HG02623 (cell line): ENCODE data around the gene ELAVL4.
"Not testable (repeated sequence)": the region's sequence is repeated elsewhere in the genome, so short reads cannot be mapped to it uniquely, and the experiment has no call there.

Experiments
- ATAC-seq: cut with Tn5 transposase; IDR thresholded peaks from one replicate; pipeline ENCODE4 v1.9.1; 2021; ENCODE audit warnings: moderate library complexity; ENCODE audit not compliant: unreplicated experiment

The ELAVL4 gene

GRCh38 chr1:50123071-50123470 is 14.4 kb downstream of the ELAVL4 start:
- no peak for ATAC-seq

GRCh38 chr1:50126927-50127715 is 18.4 kb downstream of the ELAVL4 start:
- ATAC-seq: no peak

GRCh38 chr1:50129201-50129600 is 20.5 kb downstream of the ELAVL4 start:
- ATAC-seq: no peak

- ATAC-seq: no peak
Measured at GRCh38 chr1:50132347-50132894, 23.7 kb downstream of the ELAVL4 start.

- ATAC-seq: no peak
Measured at GRCh38 chr1:50135716-50136115, 27.0 kb downstream of the ELAVL4 start.

GRCh38 chr1:50139339-50140181 is 30.8 kb downstream of the ELAVL4 start:
- no peak for ATAC-seq

- ATAC-seq: no peak
Measured at GRCh38 chr1:50140182-50140447, 31.4 kb downstream of the ELAVL4 start.

- ATAC-seq: no peak
Measured at GRCh38 chr1:50147191-50147850, 38.6 kb downstream of the ELAVL4 start.

DNA sequence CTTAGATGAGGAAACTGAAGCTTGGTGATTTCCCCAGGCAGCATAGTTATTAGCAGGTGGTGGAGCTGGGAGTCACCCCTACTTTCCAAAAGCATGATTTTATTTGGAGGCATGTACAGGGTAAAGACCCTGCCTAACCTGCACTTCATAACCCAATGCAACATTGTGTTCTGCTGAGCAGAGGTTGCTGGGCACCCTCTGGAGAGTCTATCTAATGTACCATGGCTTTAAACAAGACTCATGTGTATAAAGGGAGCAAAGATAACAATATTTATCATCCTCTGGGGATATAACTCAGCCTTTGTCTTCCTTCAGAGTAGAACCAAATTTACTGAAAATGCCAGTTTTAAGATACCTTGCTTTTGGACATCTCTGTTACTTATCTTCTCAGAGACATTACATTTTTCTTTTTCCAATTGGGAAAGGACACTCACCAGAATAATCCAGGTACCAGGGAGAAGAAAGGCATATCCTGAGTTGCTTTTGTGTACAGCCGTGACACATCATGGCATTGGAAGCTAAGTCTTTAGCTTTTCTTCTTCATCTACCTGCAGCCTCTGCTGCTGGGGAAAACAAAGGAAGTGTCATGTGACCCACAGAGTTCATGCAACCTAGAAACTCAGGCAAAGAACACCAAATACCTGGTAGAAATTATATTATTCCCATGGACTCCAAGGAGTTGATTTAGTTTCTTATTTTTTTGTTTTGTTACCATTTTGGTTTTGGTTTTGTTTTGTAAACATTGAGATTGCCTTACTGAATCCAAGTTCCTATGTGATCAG is 39.6 kb downstream of the ELAVL4 start:
- no peak for ATAC-seq

- ATAC-seq: no peak
Measured at GRCh38 chr1:50152236-50152635, 43.5 kb downstream of the ELAVL4 start.

GRCh38 chr1:50155541-50155940 is 46.8 kb downstream of the ELAVL4 start:
- no peak for ATAC-seq

DNA sequence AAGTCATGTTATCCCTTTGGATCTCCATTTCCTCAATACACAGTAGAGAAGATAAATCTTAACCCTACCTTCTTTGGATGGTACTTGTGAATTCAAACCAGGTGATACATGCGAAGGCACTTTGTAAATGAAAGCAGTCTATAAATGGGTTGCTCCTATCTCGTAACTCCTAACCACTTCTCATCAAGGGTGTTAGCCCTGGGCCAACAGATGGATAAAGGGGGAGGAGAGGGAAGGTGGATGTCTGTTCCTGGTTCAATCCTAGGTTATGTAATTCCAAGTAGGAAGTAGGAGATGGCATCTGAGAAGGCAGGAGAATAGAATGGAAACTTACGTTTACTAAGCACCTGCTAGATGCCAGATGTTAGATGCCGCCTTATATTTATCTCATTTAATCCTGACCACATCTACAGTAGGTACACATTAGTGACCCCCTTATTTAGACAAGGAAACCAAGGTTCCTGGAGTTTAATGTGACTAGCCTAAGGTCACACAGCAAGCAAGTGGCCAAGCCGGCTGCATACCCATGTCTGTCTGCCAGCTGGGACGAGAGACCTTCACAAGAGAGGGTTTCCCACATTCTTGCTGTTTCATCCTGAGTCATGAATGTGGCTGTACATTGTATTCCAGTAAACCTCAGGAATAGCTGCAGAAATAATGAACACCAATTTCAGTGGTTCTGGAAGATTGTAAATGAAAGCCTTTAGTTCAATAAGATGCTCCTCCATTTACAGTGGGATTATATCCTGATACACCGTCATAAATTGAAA is 47.7 kb downstream of the ELAVL4 start:
- ATAC-seq: no peak

- ATAC-seq: no peak
Measured at GRCh38 chr1:50157306-50157941, 48.7 kb downstream of the ELAVL4 start.

DNA sequence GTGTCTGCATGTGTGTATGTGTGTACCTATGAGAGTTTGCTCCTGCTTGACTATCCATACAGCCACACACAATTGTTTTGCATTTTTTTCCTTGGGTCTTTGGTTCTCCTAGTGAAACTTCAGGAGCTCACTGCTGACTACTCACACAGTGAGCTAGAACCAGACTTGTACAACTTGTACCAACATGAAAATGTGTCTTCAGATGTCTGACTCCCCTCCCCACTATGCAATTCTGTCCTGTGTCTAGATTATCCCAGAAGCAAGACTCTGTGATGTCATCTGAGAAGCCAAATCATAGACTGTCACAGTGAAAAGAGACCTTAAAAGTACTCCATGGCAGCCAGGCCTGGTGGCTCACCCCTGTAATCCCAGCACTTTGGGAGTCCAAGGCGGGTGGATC is 49.7 kb downstream of the ELAVL4 start:
- no peak for ATAC-seq

- no peak for ATAC-seq
Measured at GRCh38 chr1:50163680-50164079, 55.0 kb downstream of the ELAVL4 start.

DNA sequence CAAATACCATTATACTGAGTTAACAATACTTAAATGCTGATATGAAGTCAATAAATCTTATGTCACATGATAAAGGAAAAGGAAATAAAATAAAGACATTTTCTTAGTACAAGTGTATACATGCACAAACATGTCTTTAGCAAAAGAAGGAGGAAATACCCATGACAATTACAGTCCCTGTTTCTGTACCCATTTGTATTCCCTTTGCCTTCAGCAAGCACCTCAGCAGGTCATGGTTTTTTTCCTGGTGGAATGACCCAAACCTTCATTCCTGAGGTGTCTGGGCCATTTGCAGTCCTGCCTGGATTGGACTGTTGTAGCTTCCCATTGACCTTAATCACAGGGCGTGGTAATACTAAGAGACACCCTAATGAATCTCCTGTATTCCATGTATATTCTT is 57.6 kb downstream of the ELAVL4 start:
- ATAC-seq: not testable (repeated sequence)

- no peak for ATAC-seq
Measured at GRCh38 chr1:50172299-50172698, 63.6 kb downstream of the ELAVL4 start.

GRCh38 chr1:50174101-50174500 is 65.4 kb downstream of the ELAVL4 start:
- ATAC-seq: no peak
